ENCODE data around the gene IGSF22. TPM values are rescaled to one million over a fixed set of nuclear protein-coding genes. Genes with fewer than 3 reads are reported as not detected.

Gene IGSF22
- total RNA-seq, 1 donor from 2014 or later, result not detected

DNA sequence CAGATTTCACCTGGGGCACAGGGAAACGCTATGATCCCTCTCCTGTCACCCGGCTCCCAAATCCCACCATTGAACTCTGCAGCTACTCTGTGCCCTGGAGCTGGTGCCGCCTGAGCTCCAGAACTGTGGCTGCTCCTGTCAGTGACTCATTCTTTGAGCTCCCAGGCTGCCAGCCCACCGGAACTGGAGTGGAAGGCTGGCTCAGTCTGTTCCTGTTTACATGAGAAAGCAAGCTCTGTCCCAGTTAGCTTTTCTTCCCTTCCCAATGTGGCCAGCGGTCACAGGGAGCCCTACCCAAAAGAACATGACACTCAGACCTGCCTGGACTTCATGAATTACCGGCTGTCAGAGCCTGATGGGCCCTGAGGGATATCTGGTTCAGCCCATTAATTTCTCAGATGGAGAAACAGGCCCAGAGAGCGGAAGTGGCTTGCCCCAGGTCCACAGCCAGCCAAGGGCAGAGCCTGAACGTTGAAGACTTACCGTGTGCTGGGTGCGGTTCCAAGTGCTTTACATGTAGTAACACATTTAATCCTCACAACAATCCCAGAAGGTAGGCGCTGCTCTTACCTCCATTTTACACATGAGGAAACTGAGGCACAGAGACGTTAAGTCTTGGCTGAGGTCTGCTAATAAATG is 23.8 kb upstream of the IGSF22 start:
- Histone ChIP-seq H3K4me3 (no peak overlapping the region), H3K27me3 (no peaks in the 10 kb centered on the region), H3K9me3 (no peaks in the 10 kb centered on the region), H3K36me3 (no peaks in the 10 kb centered on the region), H3K27ac (no peak overlapping the region), H3K4me1 (peaks cover 9% of the 10 kb centered on the region)
- no peak for TF ChIP-seq POLR2A (IDR thresholded peaks at IDR 0.05)
- TF ChIP-seq, protein P1, sequence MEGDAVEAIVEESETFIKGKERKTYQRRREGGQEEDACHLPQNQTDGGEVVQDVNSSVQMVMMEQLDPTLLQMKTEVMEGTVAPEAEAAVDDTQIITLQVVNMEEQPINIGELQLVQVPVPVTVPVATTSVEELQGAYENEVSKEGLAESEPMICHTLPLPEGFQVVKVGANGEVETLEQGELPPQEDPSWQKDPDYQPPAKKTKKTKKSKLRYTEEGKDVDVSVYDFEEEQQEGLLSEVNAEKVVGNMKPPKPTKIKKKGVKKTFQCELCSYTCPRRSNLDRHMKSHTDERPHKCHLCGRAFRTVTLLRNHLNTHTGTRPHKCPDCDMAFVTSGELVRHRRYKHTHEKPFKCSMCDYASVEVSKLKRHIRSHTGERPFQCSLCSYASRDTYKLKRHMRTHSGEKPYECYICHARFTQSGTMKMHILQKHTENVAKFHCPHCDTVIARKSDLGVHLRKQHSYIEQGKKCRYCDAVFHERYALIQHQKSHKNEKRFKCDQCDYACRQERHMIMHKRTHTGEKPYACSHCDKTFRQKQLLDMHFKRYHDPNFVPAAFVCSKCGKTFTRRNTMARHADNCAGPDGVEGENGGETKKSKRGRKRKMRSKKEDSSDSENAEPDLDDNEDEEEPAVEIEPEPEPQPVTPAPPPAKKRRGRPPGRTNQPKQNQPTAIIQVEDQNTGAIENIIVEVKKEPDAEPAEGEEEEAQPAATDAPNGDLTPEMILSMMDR (IDR thresholded peaks at IDR 0.05), result no peak
- TF ChIP-seq POLR2AphosphoS5 (IDR thresholded peaks at IDR 0.05; ENCODE audit: insufficient read depth in 1 of 2, low read depth in 1 of 2), result no peak
- no peak for DNase-seq (ENCODE audit: extremely low spot score in 2 of 2)
- intact Hi-C loops (cut with DNase I), result no loop called here

DNA sequence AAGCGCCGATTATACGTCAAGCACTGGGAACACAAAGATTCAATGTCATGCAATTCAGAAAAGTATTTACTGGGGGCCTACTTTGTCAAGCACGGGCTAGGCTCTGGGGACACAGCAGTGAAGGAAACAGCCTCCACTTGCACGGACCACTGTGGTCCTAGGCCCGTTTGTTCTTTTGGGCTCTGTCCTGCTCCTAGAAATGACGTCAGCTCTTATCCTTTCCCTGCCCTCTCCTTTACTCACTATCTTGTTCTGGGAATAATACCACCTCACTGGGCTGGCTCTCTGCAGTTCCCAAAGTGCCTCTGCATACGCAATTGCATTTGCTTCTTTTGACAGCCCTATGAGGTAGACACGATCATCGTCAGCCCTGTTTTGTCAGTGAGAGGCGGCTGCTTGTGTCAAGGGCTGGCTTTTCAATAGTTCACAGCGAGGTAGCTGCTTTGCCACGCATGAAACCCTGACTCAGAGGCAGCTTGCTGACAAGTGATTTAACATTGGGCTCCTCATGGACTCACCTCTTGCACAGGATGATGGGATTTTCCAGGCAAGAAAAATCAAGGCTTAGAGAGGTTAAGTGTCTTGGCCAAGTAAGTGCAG is 22.9 kb upstream of the IGSF22 start:
- TF ChIP-seq POLR2A (IDR thresholded peaks at IDR 0.05), result no peak
- TF ChIP-seq POLR2AphosphoS5 (IDR thresholded peaks at IDR 0.05; ENCODE audit: insufficient read depth in 1 of 2, low read depth in 1 of 2), result no peak
- TF ChIP-seq, protein P1 (IDR thresholded peaks at IDR 0.05), result no peak
- no peak overlapping the region for H3K27ac ChIP-seq
- no peaks in the 10 kb centered on the region for H3K9me3 ChIP-seq
- no peaks in the 10 kb centered on the region for H3K36me3 ChIP-seq
- H3K4me3 ChIP-seq, result no peak overlapping the region
- H3K4me1 ChIP-seq, result peaks cover 9% of the 10 kb centered on the region
- intact Hi-C loops (cut with DNase I), result no loop called here
- no peaks in the 10 kb centered on the region for H3K27me3 ChIP-seq
- no peak for DNase-seq (ENCODE audit: extremely low spot score in 2 of 2)

DNA sequence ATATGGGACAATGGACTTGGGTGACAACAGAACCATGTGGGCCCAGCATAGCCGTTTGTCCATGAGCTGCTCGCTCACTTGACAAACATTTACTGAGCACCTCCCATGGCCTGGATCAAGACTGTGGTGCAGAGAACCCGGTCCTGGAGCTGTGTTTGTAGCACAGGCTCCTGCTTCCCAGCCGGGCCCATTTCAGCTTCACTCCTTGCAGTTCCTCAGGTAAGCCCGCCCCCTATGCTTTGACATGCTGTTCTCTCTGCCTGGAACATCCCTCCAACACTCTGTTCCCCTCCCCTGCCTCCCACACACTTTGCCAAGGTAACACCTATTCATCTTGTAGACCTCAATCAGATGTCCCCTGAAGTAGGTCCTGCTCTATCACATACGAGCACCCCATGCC is 19.3 kb upstream of the IGSF22 start:
- no peak for TF ChIP-seq POLR2AphosphoS5 (IDR thresholded peaks at IDR 0.05; ENCODE audit: insufficient read depth in 1 of 2, low read depth in 1 of 2)
- no peak for TF ChIP-seq POLR2A (IDR thresholded peaks at IDR 0.05)
- TF ChIP-seq, protein P1 (IDR thresholded peaks at IDR 0.05), result no peak
- Histone ChIP-seq H3K4me3 (no peak overlapping the region), H3K4me1 (peaks cover 9% of the 10 kb centered on the region), H3K27ac (no peak overlapping the region), H3K36me3 (no peaks in the 10 kb centered on the region), H3K27me3 (no peaks in the 10 kb centered on the region), H3K9me3 (no peaks in the 10 kb centered on the region)
- DNase-seq (ENCODE audit: extremely low spot score in 2 of 2), result no peak
- intact Hi-C loops (cut with DNase I), result no loop called here

DNA sequence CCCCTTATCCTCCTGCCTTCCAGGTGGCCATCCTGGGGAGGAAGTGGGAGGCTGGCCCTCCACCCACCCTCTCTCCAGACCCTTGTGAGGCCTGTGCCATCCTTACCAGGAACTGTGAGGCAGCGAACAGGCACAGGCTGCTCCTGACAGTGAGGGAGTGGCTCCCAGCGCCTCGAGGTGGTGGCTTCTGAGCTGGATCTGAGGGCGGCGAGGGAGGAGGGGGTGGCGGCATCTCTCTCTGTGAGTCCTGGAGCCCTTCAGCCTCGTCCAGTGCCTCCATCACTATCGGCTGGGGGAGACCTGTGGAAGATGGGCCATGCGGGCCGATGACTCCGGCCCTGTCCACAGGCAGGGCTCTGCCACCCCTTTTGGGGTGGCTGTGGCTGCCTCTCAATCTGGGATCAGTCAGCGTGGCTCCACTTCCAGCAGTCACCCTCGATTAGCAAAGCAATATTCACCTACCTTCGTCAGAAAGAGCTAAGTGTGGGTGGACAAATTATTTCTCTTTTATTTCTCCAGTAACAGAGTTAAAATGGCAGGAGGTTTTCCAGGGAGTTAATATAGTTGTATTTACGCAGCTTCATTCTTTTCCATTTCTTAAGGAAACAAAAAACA is 18.0 kb upstream of the IGSF22 start:
- H3K4me3 ChIP-seq, result no peak overlapping the region
- no peak for DNase-seq (ENCODE audit: extremely low spot score in 2 of 2)
- H3K27me3 ChIP-seq, result no peaks in the 10 kb centered on the region
- H3K27ac ChIP-seq, result no peak overlapping the region
- TF ChIP-seq, protein P1 (IDR thresholded peaks at IDR 0.05), result no peak
- no peak for TF ChIP-seq POLR2A (IDR thresholded peaks at IDR 0.05)
- no peak for TF ChIP-seq POLR2AphosphoS5 (IDR thresholded peaks at IDR 0.05; ENCODE audit: insufficient read depth in 1 of 2, low read depth in 1 of 2)
- H3K4me1 ChIP-seq, result no peaks in the 10 kb centered on the region
- intact Hi-C loops (cut with DNase I), result no loop called here
- H3K36me3 ChIP-seq, result no peaks in the 10 kb centered on the region
- H3K9me3 ChIP-seq, result no peaks in the 10 kb centered on the region

DNA sequence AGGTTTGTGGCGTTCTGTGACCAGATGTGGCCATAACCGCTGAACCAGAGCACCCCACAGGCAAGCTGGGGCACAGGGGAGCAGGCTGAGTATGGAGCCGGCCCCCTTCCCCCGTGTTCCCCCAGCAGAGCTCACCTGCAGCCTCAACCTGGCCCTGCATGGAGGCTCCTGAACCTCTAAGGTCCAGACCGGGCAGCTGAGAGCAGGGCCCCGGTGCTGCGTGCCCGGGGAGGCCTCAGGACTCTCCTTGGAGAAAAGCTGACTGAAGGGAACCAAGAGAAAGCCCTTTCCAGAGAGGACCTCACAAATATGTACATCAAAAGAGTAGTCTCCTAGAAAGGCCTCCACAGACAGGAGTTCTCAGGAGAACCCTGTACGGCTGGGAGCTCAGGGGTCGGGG is 17.4 kb upstream of the IGSF22 start:
- intact Hi-C loops (cut with DNase I), result no loop called here
- TF ChIP-seq, protein P1 (IDR thresholded peaks at IDR 0.05), result no peak
- TF ChIP-seq POLR2AphosphoS5 (IDR thresholded peaks at IDR 0.05; ENCODE audit: insufficient read depth in 1 of 2, low read depth in 1 of 2) (no peak), POLR2A (IDR thresholded peaks at IDR 0.05) (no peak)
- Histone ChIP-seq H3K4me3 (no peak overlapping the region), H3K4me1 (no peaks in the 10 kb centered on the region), H3K9me3 (no peaks in the 10 kb centered on the region), H3K27ac (no peak overlapping the region), H3K27me3 (no peaks in the 10 kb centered on the region), H3K36me3 (no peaks in the 10 kb centered on the region)
- no peak for DNase-seq (ENCODE audit: extremely low spot score in 2 of 2)
